Thyroid gland (tissue), 4 donors: ENCODE results near the gene MSL3.

ENCODE experiments used
- POLR2A ChIP-seq, 2 donors: fragments of 450-650 bp; IDR thresholded peaks; one replicate each; pipeline ENCODE4 v1.6.1; 2017; ENCODE audit warnings: antibody characterized with exemption in 2 of 2, mild to moderate bottlenecking in 2 of 2, moderate library complexity in 1 of 2
- TF ChIP-seq, protein P1 (sequence below), 6 experiments: fragments of 200-600 bp in 3 of 6; fragments of 450-650 bp in 3 of 6; sonication (generic) in 3 of 6; IDR thresholded peaks; one replicate each; pipeline ENCODE4 v1.5.1; 2016 to 2019; ENCODE audit warnings: antibody characterized with exemption in 6 of 6, mild to moderate bottlenecking in 2 of 6, inconsistent platforms in 1 of 6, moderate library complexity in 1 of 6

GRCh38 chrX:11813341-11813740, 55.3 kb downstream of the MSL3 start:
- TF ChIP-seq, protein P1, sequence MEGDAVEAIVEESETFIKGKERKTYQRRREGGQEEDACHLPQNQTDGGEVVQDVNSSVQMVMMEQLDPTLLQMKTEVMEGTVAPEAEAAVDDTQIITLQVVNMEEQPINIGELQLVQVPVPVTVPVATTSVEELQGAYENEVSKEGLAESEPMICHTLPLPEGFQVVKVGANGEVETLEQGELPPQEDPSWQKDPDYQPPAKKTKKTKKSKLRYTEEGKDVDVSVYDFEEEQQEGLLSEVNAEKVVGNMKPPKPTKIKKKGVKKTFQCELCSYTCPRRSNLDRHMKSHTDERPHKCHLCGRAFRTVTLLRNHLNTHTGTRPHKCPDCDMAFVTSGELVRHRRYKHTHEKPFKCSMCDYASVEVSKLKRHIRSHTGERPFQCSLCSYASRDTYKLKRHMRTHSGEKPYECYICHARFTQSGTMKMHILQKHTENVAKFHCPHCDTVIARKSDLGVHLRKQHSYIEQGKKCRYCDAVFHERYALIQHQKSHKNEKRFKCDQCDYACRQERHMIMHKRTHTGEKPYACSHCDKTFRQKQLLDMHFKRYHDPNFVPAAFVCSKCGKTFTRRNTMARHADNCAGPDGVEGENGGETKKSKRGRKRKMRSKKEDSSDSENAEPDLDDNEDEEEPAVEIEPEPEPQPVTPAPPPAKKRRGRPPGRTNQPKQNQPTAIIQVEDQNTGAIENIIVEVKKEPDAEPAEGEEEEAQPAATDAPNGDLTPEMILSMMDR (IDR thresholded peaks at IDR 0.05), result no peak
- no peak for TF ChIP-seq POLR2A (IDR thresholded peaks at IDR 0.05)
